ENCODE measurements around the gene MCM3.

- TF ChIP-seq CTCF (conservative IDR thresholded peaks at IDR 0.05; ENCODE audit: low read depth, low read length): no peak
- TF ChIP-seq CHD1 (IDR thresholded peaks at IDR 0.05; ENCODE audit: low read depth, low read length): no peak
- no peak for TF ChIP-seq MAFK (IDR thresholded peaks at IDR 0.05; ENCODE audit: low read depth, low read length)
- no peak for TF ChIP-seq NFE2L2 (IDR thresholded peaks at IDR 0.05; ENCODE audit: low read depth, low read length)
- no peak for TF ChIP-seq POLR2A (IDR thresholded peaks at IDR 0.05; ENCODE audit: low read depth, low read length)
- TF ChIP-seq SMC3 (IDR thresholded peaks at IDR 0.05; ENCODE audit: low read depth, low read length): no peak
- TF ChIP-seq CEBPB (IDR thresholded peaks at IDR 0.05; ENCODE audit: low read depth, low read length): no peak
- no peak for TF ChIP-seq RFX5 (IDR thresholded peaks at IDR 0.05; ENCODE audit: low read depth, low read length)
- TF ChIP-seq USF2 (IDR thresholded peaks at IDR 0.05; ENCODE audit: low read depth, low read length): no peak
Measured at GRCh38 chr6:52233005-52233404, 51.5 kb downstream of the MCM3 start.

Data from IMR-90 (cell line).